Tibial nerve (tissue), 4 donors: ENCODE results near the gene KRTAP5-7. TPM values are rescaled to one million over a fixed set of nuclear protein-coding genes. Genes with fewer than 3 reads are reported as not detected.
"Not testable (repeated sequence)": the region's sequence is repeated elsewhere in the genome, so short reads cannot be mapped to it uniquely, and the experiment has no call there.

Source experiments
- DNase-seq, 2 donors: peaks; one replicate each; pipeline ENCODE4 v3.0.0-alpha.2; 2019; ENCODE audit warnings: low spot score in 2 of 2
- H3K27ac ChIP-seq, 4 donors: fragments of 200-600 bp; sonication (generic) in 3 of 4; one replicate each; pipeline ENCODE4 v1.5.1; 2017 to 2019; ENCODE audit warnings: mild to moderate bottlenecking in 1 of 4
- H3K27me3 ChIP-seq, 2 donors: fragments of 200-600 bp; sonication (generic) in 1 of 2; one replicate each; pipeline versions ENCODE4 v1.5.1 to v1.6.0; 2017 to 2019
- H3K36me3 ChIP-seq, 3 donors: fragments of 200-600 bp; sonication (generic); one replicate each; pipeline ENCODE4 v1.5.1; 2018 to 2019
- H3K4me1 ChIP-seq, 4 donors: fragments of 200-600 bp; sonication (generic) in 3 of 4; one replicate each; pipeline ENCODE4 v1.5.1; 2017 to 2019
- H3K4me3 ChIP-seq, 4 donors: fragments of 200-600 bp; sonication (generic) in 3 of 4; one replicate each; pipeline ENCODE4 v1.5.1; 2017 to 2019; ENCODE audit warnings: mild to moderate bottlenecking in 1 of 4, moderate library complexity in 1 of 4
- H3K9me3 ChIP-seq, 4 donors: fragments of 200-600 bp; sonication (generic) in 3 of 4; one replicate each; pipeline ENCODE4 v1.5.1; 2017 to 2019
- CTCF ChIP-seq, 5 experiments: fragments of 200-600 bp in 3 of 5; fragments of 450-650 bp in 2 of 5; sonication (generic) in 3 of 5; IDR thresholded peaks; one replicate each; pipeline ENCODE4 v1.5.1; 2016 to 2019; ENCODE audit warnings: antibody characterized with exemption in 5 of 5, mild to moderate bottlenecking in 3 of 5, moderate library complexity in 2 of 5
- EP300 ChIP-seq, 2 donors: sonication (generic); formaldehyde crosslinking; IDR thresholded peaks; one replicate each; pipeline ENCODE4 v1.6.1; 2017; ENCODE audit warnings: antibody characterized with exemption in 2 of 2, mild to moderate bottlenecking in 1 of 2
- POLR2A ChIP-seq, 2 donors: fragments of 450-650 bp; IDR thresholded peaks; one replicate each; pipeline ENCODE4 v1.6.1; 2017; ENCODE audit warnings: antibody characterized with exemption in 2 of 2, mild to moderate bottlenecking in 2 of 2, moderate library complexity in 2 of 2
- WGBS, 2 donors: methylation state at CpG; one replicate each; pipeline ENCODE4 v1.1.5; 2018; 5-methylcytosine and 5-hydroxymethylcytosine counted together
- small RNA-seq: library from RNA; depleted of rRNA; stranded (forward); fragments of <200 nt; gene quantifications from one replicate; pipeline ENCODE3, GENCODE V24; 2016
- total RNA-seq, 4 donors: library from RNA; depleted of rRNA; stranded (reverse); fragments of >200 nt; gene quantifications; one replicate each; pipeline ENCODE4 v1.1.0, GENCODE V29; 2016

The KRTAP5-7 gene
- total RNA-seq, 4 donors from 2014 or later: 1.3 TPM; not detected in 3

- no peaks in the 10 kb centered on the region for H3K36me3 ChIP-seq
- no peaks in the 10 kb centered on the region for H3K27me3 ChIP-seq
- H3K27ac ChIP-seq: no peak overlapping the region
- H3K9me3 ChIP-seq: no peaks in the 10 kb centered on the region
- no peak for DNase-seq
- no peaks in the 10 kb centered on the region for H3K4me1 ChIP-seq
- WGBS, 2 donors: 78 to 88% methylated on average over 11 of the region's 11 CpGs
- TF ChIP-seq EP300 (IDR thresholded peaks at IDR 0.05) (no peak), POLR2A (IDR thresholded peaks at IDR 0.05) (no peak), CTCF (IDR thresholded peaks at IDR 0.05) (no peak)
- no peak overlapping the region for H3K4me3 ChIP-seq
Measured at GRCh38 chr11:71572811-71573210, 45.7 kb downstream of the KRTAP5-7 start.

GRCh38 chr11:71574418-71574817 lies 47.4 kb downstream of the KRTAP5-7 start:
- no peak for DNase-seq
- H3K4me3 ChIP-seq: no peak overlapping the region
- 81 to 82% methylated on average over 5 of the region's 5 CpGs for WGBS, 2 donors
- no peaks in the 10 kb centered on the region for H3K36me3 ChIP-seq
- H3K27me3 ChIP-seq: no peaks in the 10 kb centered on the region
- TF ChIP-seq EP300 (IDR thresholded peaks at IDR 0.05) (no peak), CTCF (IDR thresholded peaks at IDR 0.05) (no peak), POLR2A (IDR thresholded peaks at IDR 0.05) (no peak)
- no peaks in the 10 kb centered on the region for H3K9me3 ChIP-seq
- H3K27ac ChIP-seq: no peak overlapping the region
- no peaks in the 10 kb centered on the region for H3K4me1 ChIP-seq

GRCh38 chr11:71575723-71576424 lies 48.8 kb downstream of the KRTAP5-7 start:
- 77 to 78% methylated on average over 4 of the region's 4 CpGs for WGBS, 2 donors

GRCh38 chr11:71576688-71577465 lies 49.8 kb downstream of the KRTAP5-7 start:
- not testable (repeated sequence) for H3K36me3 ChIP-seq, H3K9me3 ChIP-seq, H3K4me1 ChIP-seq, H3K27ac ChIP-seq, H3K4me3 ChIP-seq, H3K27me3 ChIP-seq, DNase-seq
- WGBS, 2 donors: 85 to 89% methylated on average over 22 to 39 of the region's 41 CpGs

More at GRCh38 chr11:71575723-71576424, 48.8 kb downstream of the KRTAP5-7 start:
- no peaks in the 10 kb centered on the region for H3K36me3 ChIP-seq
- no peak overlapping the region for H3K27ac ChIP-seq
- no peaks in the 10 kb centered on the region for H3K9me3 ChIP-seq
- H3K27me3 ChIP-seq: no peaks in the 10 kb centered on the region
- H3K4me1 ChIP-seq: peaks cover 0 to 4% (median 0%) of the 10 kb centered on the region in 4 donors
- TF ChIP-seq CTCF (IDR thresholded peaks at IDR 0.05) (no peak), EP300 (IDR thresholded peaks at IDR 0.05) (no peak), POLR2A (IDR thresholded peaks at IDR 0.05) (no peak)
- no peak overlapping the region for H3K4me3 ChIP-seq
- DNase-seq: no peak

GRCh38 chr11:71577469-71578004 lies 50.5 kb downstream of the KRTAP5-7 start:
- no peaks in the 10 kb centered on the region for H3K27me3 ChIP-seq
- no peak overlapping the region for H3K27ac ChIP-seq
- no peaks in the 10 kb centered on the region for H3K36me3 ChIP-seq
- no peaks in the 10 kb centered on the region for H3K9me3 ChIP-seq
- DNase-seq: no peak
- 88 to 93% methylated on average over 7 of the region's 7 CpGs for WGBS, 2 donors
- peaks cover 0 to 4% (median 0%) of the 10 kb centered on the region in 4 donors for H3K4me1 ChIP-seq
- H3K4me3 ChIP-seq: no peak overlapping the region
- TF ChIP-seq EP300 (IDR thresholded peaks at IDR 0.05): no peak
- no peak for TF ChIP-seq POLR2A (IDR thresholded peaks at IDR 0.05)
- no peak for TF ChIP-seq CTCF (IDR thresholded peaks at IDR 0.05)

Small RNA genes lying within 50 kb of the gene (small RNA-seq; reads per million reads assigned to genes)
- gene AP000867.1: not detected

Other genes with a start within 250 kb of the KRTAP5-7 start
- 10 to 100 TPM; 10.3 to 17.3 (median 14.8) TPM for gene DHCR7, start 78.9 kb upstream of the KRTAP5-7 start, total RNA-seq
- gene NADSYN1, start 74.1 kb upstream of the KRTAP5-7 start, total RNA-seq: 10 to 100 TPM; 54.2 to 85.9 (median 70.0) TPM
- 1 to 10 TPM in 1 of 4 donors, under 1 TPM in 1, not detected in 2; 0.63 to 2.8 TPM for gene KRTAP5-8, start 10.8 kb downstream of the KRTAP5-7 start, total RNA-seq
- gene KRTAP5-9, start 21.2 kb downstream of the KRTAP5-7 start, total RNA-seq: 1 to 10 TPM in 1 of 4 donors, under 1 TPM in 2, not detected in 1; 0.59 to 2.1 (median 0.60) TPM
- gene KRTAP5-10, start 38.3 kb downstream of the KRTAP5-7 start, total RNA-seq: not detected
- not detected for gene KRTAP5-11, start 55.6 kb downstream of the KRTAP5-7 start, total RNA-seq